WERI-Rb-1 (cell line): Measurements from ENCODE around the gene HSPA2.

ENCODE experiments used
- DNase-seq: peaks from one replicate; pipeline ENCODE4 v3.0.0-alpha.2; 2020
- H3K27ac ChIP-seq: fragments of 250-450 bp; sonication (Bioruptor Pico); 2 replicates; pipeline ENCODE4 v1.5.1; 2020; ENCODE audit warnings: mild to moderate bottlenecking, moderate library complexity
- H3K27me3 ChIP-seq: fragments of 250-450 bp; sonication (Bioruptor Pico); 2 replicates; pipeline ENCODE4 v1.5.1; 2021; ENCODE audit warnings: mild to moderate bottlenecking, low read depth, moderate library complexity; ENCODE audit not compliant: insufficient read depth, severe bottlenecking
- H3K36me3 ChIP-seq: fragments of 250-450 bp; sonication (Bioruptor Pico); 2 replicates; pipeline ENCODE4 v1.5.1; 2020; ENCODE audit warnings: mild to moderate bottlenecking, moderate library complexity
- H3K4me3 ChIP-seq: 2 replicates; pipeline ENCODE4 v1.5.1; 2011; ENCODE audit warnings: low read depth, mild to moderate bottlenecking, control low read depth, low read length
- H3K9me3 ChIP-seq: fragments of 250-450 bp; sonication (Bioruptor Pico); 2 replicates; pipeline ENCODE4 v1.5.1; 2021; ENCODE audit warnings: mild to moderate bottlenecking, moderate library complexity; ENCODE audit not compliant: severe bottlenecking
- CTCF ChIP-seq: IDR thresholded peaks from 2 replicates; pipeline ENCODE4 v1.5.1; 2011; ENCODE audit warnings: low read depth, mild to moderate bottlenecking, control low read depth, inconsistent platforms, low read length

The HSPA2 gene

GRCh38 chr14:64572386-64573104, 32.0 kb downstream of the HSPA2 start:
- Histone ChIP-seq H3K4me3 (no peak overlapping the region), H3K27me3 (no peaks in the 10 kb centered on the region), H3K27ac (no peak overlapping the region), H3K9me3 (no peaks in the 10 kb centered on the region), H3K36me3 (no peaks in the 10 kb centered on the region)
- DNase-seq, result no peak
- TF ChIP-seq CTCF, result no peak

- DNase-seq, result no peak
- Histone ChIP-seq H3K9me3 (no peaks in the 10 kb centered on the region), H3K27ac (no peak overlapping the region), H3K4me3 (no peak overlapping the region), H3K36me3 (no peaks in the 10 kb centered on the region), H3K27me3 (no peaks in the 10 kb centered on the region)
- TF ChIP-seq CTCF, result no peak
Observed at GRCh38 chr14:64573109-64573508, 32.6 kb downstream of the HSPA2 start.

GRCh38 chr14:64574371-64575107, 34.0 kb downstream of the HSPA2 start:
- no peak for DNase-seq
- H3K4me3 ChIP-seq, result no peak overlapping the region
- no peak overlapping the region for H3K27ac ChIP-seq
- no peaks in the 10 kb centered on the region for H3K9me3 ChIP-seq
- no peak for TF ChIP-seq CTCF
- no peaks in the 10 kb centered on the region for H3K27me3 ChIP-seq
- H3K36me3 ChIP-seq, result no peaks in the 10 kb centered on the region

GRCh38 chr14:64577211-64577610, 36.7 kb downstream of the HSPA2 start:
- no peaks in the 10 kb centered on the region for H3K9me3 ChIP-seq

GRCh38 chr14:64580467-64580866, 39.9 kb downstream of the HSPA2 start:
- H3K27ac ChIP-seq, result no peak overlapping the region
- no peaks in the 10 kb centered on the region for H3K36me3 ChIP-seq
- no peak for DNase-seq
- no peak overlapping the region for H3K4me3 ChIP-seq
- H3K9me3 ChIP-seq, result no peaks in the 10 kb centered on the region
- no peak for TF ChIP-seq CTCF
- no peaks in the 10 kb centered on the region for H3K27me3 ChIP-seq

More at GRCh38 chr14:64577211-64577610, 36.7 kb downstream of the HSPA2 start:
- H3K27me3 ChIP-seq, result no peaks in the 10 kb centered on the region
- H3K36me3 ChIP-seq, result no peaks in the 10 kb centered on the region
- DNase-seq, result no peak
- H3K27ac ChIP-seq, result no peak overlapping the region
- H3K4me3 ChIP-seq, result no peak overlapping the region
- TF ChIP-seq CTCF, result no peak
